CD4-positive, alpha-beta T cell treated with Interleukin-6 for 4 hours (primary cell): ENCODE data around the gene NAPG.
"Not testable (repeated sequence)": the region's sequence is repeated elsewhere in the genome, so short reads cannot be mapped to it uniquely, and the experiment has no call there.

ENCODE experiments used
- DNase-seq: peaks from one replicate; pipeline ENCODE4 v3.0.0-alpha.2; 2020; ENCODE audit warnings: mixed read lengths

NAPG gene

DNA sequence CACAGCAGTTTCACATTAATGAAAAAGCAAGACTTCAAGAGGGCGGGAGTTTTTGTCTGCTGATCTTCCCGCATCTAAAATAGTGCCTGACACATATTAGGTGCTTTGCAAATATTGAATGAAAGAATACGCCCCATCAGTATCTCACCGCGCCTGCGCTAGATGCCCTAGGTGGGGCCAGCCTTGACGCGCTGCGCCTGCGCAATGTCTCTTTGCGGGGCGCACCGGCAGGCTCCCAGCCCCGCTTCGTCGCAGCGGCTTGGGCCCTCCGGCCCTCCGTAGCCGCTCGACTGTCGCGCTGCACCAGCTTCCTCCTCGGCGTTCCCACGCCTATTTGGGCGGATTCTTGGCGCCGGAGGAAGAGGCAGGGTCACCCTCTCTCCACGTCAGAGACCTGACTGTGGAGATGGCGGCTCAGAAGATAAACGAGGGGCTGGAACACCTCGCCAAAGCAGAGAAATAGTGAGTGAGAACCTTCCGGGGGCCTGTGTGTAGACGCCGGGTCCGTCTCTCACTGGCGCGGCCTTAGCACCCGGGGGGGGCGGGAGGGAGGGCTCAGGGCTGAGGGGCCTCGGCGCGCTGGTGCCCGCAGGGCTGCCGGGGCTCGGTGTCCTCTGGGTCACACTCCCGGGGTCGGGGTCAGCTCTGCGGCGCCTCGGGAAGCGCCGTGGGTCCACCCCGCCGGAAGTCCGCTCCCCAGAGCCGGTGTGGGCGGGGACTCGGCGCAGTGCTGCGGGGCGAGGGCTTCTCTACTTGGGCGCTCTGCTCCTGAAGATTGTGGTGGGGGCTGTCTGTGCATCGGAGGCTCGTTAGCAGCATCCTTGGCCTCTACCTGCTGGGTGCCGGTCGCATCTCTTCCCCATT is at the start of gene NAPG:
TSS of gene NAPG (plus strand) at position 331 of the 864 bp plus-strand sequence. CDS start at position 407, 76 bp downstream.
- peak; percentile 93 for DNase-seq

DNA sequence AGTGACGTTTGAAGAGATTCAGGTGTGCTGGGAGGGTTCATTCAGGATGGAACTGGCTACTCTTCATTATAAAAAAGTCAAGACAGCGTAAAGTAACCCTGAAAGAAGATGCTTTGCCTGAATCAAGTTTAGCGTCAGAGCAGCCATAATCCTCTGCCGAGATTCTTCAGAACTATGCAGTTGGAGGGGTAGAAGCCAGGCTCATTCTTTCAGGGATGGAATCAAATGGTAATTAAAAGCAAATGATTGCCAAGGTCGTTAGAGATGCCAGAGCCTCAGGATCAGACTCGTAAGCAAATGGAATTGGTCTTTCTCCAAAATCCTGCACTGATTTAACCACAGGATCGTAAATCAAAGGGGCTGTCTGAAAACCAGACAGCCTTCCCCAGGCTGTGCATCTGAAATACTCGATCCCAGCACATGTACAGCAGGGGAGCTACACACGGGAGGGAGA is 49.5 kb upstream of the NAPG start:
- DNase-seq = no peak

- DNase-seq = no peak
Observed at GRCh38 chr18:10477121-10477862, 48.5 kb upstream of the NAPG start.

DNA sequence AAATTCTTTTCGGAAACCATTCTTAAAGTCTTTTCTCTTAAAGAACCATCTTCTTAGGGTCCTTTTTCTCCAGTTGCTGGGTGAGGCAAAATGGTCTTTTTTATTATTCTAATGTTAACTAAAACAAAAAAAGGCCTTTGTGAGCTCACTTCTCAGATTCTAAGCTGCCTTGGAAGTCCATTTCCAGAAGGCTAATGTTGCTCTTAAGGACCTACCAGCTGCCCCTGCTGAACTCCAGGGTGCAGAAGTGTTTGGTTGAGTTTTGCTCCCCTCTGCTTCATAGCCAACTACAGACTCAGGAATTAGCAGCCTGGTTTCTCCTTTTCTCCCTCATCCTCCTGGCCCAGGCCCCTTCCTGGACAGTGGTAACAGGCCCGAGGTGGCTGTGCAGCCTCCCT is 48.0 kb upstream of the NAPG start:
- no peak for DNase-seq

GRCh38 chr18:10481831-10482230 is 44.0 kb upstream of the NAPG start:
- no peak for DNase-seq

DNA sequence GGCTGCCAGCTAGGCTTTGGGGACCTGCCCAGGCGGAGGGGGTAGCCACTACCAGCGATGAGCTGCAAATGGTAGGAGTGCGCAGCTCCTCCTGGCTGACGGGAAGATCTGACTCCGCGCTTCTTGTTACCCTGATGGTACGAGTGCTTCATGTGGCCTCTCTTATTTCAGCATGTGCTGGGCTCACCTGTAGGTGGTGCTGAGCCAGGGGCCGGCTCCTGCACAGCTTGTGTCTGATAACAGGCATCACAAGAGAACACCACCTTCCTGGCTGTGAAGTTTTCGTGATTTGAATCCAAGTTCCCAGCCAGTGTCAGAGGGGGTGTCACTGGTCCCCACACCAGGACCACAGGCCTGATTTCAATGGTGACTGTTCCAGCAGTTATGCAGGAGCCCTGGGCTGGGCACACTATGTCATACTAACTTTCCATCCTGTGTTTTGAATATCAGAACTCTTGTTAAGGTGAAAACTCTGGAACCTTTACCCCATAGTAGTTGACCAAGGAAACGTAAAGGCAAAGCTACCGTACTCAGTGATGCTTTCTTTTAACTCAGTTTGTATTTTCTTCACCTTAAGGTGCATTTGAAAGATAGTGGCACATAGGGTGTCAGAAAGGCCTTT is 43.4 kb upstream of the NAPG start:
- DNase-seq = no peak

- no peak for DNase-seq
Observed at GRCh38 chr18:10482985-10483949, 42.6 kb upstream of the NAPG start.

- no peak for DNase-seq
Observed at GRCh38 chr18:10485475-10485874, 40.4 kb upstream of the NAPG start.

DNA sequence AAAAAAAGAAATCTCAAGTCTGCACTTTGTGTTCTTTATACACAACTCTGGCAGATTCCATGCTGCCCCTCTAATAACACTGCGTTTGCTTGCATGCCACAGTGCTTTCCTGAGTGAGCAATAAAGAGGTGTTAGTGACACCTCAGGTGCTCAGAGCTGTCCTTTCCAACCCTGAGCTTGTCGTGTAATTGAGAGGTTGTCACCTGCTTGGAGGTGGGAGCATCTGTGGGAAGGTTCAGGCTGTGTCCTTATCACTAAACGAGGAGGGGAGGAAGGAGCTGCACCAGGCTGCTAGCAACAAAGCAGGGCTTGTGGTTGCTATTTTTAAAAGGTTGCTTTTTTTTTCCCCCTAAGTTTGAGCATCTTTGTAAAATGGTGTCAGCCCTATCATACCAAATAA is 39.5 kb upstream of the NAPG start:
- no peak for DNase-seq

GRCh38 chr18:10487154-10487553 is 38.7 kb upstream of the NAPG start:
- DNase-seq = no peak

- no peak for DNase-seq
Observed at GRCh38 chr18:10488017-10488416, 37.8 kb upstream of the NAPG start.

DNA sequence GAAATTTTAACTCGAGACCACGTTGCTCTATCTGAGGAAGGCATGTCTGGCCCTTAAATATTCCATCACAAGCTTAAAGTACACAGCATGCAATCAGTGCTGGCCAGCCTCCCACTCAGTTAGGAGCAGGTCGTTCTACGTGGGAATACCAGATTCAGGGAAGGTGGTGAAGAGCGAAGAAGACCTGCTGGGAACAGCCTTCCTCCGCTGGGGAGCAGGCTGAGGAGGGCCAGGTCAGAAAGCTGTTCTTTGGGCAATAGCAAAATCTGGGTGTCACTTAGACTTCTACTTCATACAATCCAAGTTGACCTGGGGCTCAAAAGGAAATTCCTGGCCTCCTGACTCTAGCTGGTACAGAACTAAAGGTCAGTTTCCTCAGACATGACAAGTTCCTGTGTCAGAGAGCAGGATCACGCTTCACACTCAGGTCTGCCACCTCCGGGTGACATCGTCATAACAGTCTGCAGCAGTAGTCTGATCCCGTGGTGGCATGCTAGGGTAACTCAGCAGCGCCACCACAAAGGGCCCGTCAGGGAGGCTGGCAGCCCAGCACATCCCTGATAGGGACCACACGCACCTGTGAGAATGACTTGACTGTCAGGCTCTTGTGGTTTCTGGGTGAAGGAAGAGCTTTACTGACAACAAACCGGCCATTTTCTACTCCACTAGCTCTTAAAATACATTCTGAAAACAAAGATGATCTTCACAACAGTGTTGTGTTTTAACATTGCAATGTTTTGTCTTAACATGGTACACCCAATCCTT is 35.2 kb upstream of the NAPG start:
- peak; percentile 61 for DNase-seq

GRCh38 chr18:10495936-10496335 is 29.9 kb upstream of the NAPG start:
- DNase-seq = no peak

DNA sequence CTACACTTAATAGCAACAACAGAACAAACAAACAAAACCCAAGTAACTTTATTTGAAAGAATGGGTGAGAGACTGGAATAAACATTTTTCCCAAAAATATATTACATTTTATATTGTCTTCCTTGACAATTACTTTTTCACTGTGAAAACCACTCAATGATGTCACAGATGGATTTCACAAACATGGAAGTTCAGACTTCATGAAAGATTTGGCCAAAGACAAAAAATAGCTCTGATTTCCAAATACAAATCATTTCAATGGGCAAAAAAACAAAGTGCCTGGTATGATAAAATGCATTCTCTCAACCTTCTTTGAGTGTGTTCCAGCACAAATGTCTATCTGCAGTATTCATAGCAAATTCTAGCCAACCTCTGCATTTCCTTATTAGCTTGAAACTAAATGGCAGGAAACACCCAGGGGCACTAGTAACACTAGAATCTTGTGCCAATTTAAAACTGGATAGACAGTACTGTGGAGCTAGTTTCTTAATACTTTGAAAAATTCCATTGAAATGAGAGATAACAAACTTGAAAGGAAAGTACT is 28.5 kb upstream of the NAPG start:
- DNase-seq = no peak

- no peak for DNase-seq
Observed at GRCh38 chr18:10499230-10499629, 26.6 kb upstream of the NAPG start.

GRCh38 chr18:10500038-10500437 is 25.8 kb upstream of the NAPG start:
- DNase-seq = no peak

DNA sequence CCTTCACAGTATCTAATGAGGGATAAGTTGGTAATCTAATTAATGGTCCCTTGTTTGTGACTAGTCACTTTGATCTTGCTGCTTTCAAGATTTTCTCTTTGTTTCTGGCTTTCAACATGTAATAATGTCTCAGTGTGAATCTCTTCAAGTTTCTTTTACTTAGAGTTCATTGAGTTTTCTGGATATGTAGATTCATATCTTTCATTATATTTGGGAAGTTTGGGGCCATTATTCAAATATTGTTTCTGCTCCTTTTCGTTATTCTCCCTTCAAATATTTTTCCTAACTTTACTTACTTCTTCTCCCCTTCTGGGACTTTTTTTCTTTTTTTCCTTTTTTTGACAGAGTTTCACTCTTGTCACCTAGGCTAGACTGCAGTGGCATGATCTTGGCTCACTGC is 21.1 kb upstream of the NAPG start:
- no peak for DNase-seq

DNA sequence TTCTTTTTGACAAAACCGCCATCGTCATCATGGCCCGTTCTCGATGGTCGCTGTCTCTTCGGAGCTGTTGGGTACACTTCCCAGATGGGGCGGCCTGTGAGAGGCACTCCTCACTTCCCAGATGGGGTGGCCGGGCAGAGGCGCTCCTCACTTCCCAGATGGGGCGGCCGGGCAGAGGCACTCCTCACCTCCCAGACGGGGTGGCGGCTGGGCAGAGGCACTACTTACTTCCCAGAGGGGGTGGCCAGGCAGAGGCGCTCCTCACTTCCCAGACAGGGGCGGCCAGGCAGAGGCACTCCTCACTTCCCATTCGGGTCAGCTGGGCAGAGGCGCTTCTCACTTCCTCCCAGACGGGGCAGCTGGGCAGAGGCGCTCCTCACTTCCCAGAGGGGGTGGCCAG is 19.9 kb upstream of the NAPG start:
- not testable (repeated sequence) for DNase-seq

DNA sequence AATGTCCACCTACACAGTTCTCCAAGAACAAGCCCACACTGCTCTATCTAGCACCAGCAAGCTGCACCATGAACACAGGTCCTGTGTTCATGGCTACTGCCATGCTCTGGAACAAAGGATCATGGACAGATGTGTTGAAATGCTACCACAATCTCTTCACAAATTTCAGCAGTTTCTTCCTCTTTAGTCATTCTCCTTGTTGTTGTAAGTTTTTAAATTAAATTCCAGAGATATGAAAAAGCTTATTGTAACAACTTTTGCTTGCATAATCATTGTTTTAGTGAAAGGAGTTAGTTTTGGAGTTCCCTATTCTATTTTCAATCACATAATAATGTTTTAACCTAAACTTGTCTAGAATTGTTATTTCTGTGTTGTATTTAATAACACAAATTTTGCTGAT is 17.2 kb upstream of the NAPG start:
- no peak for DNase-seq

- DNase-seq = no peak
Observed at GRCh38 chr18:10511236-10511635, 14.6 kb upstream of the NAPG start.

DNA sequence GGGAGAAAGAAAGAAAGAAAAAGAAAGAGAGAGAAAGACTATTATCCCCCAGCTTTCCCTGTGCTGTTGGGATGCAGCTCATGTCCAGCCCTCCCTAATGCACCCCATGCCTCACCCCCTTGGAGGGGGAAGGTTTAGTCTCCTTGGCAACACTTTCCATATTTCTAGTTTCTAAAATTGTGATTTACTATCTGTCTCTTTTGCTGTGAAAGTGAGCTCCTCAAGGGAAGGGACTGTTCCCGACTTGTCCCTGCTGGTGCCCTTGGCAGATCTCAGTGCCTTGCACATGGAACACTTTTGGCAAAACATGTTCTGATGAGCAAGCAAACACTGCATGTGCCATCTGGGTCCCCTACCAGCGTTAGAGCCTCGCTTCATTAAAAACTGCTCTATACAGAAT is 11.7 kb upstream of the NAPG start:
- no peak for DNase-seq
